Duodenal mucosa (tissue), 2 donors: Measurements from ENCODE around the gene MRPL38.
"Not testable (repeated sequence)": the region's sequence is repeated elsewhere in the genome, so short reads cannot be mapped to it uniquely, and the experiment has no call there.

ENCODE experiments used
- H3K27ac ChIP-seq: one replicate; pipeline ENCODE4 v1.7.0; 2013; ENCODE audit warnings: low read depth, low read length
- H3K27me3 ChIP-seq, 2 donors: one replicate each; pipeline ENCODE4 v1.7.0; 2013; ENCODE audit warnings: low read length in 2 of 2, control low read depth in 1 of 2; ENCODE audit not compliant: insufficient read depth in 2 of 2, control insufficient read depth in 1 of 2
- H3K36me3 ChIP-seq, 2 donors: one replicate each; pipeline ENCODE4 v1.7.0; 2013; ENCODE audit warnings: low read length in 2 of 2, control low read depth in 1 of 2; ENCODE audit not compliant: insufficient read depth in 2 of 2, control insufficient read depth in 1 of 2
- H3K4me1 ChIP-seq, 2 donors: one replicate each; pipeline ENCODE4 v1.7.0; 2013; ENCODE audit warnings: low read length in 2 of 2, control low read depth in 1 of 2; ENCODE audit not compliant: insufficient read depth in 2 of 2, control insufficient read depth in 1 of 2
- H3K4me3 ChIP-seq, 2 donors: one replicate each; pipeline ENCODE4 v1.7.0; 2013; ENCODE audit warnings: low read length in 2 of 2, low read depth in 1 of 2
- H3K9ac ChIP-seq, 2 donors: one replicate each; pipeline ENCODE4 v1.7.0; 2013; ENCODE audit warnings: low read length in 2 of 2, low read depth in 1 of 2
- H3K9me3 ChIP-seq, 2 donors: one replicate each; pipeline ENCODE4 v1.7.0; 2013; ENCODE audit warnings: low read length in 2 of 2, control low read depth in 1 of 2; ENCODE audit not compliant: control insufficient read depth in 1 of 2

MRPL38 gene

GRCh38 chr17:75869282-75870141, 35.2 kb downstream of the MRPL38 start:
- Histone ChIP-seq H3K27me3 (no peaks in the 10 kb centered on the region), H3K9ac (peak overlapping the region; percentile 30 to 38), H3K27ac (peak overlapping the region; percentile 63), H3K4me1 (peaks cover 23 to 32% of the 10 kb centered on the region in 2 donors), H3K4me3 (peak overlapping the region in 1 of 2 donors; percentile 36), H3K36me3 (peaks cover 0 to 3% of the 10 kb centered on the region in 2 donors), H3K9me3 (no peaks in the 10 kb centered on the region)

- Histone ChIP-seq H3K4me1 (peaks cover 23 to 36% of the 10 kb centered on the region in 2 donors), H3K9ac (peak overlapping the region in 1 of 2 donors; percentile 30)
- H3K27ac ChIP-seq, H3K9me3 ChIP-seq, H3K27me3 ChIP-seq, H3K36me3 ChIP-seq, H3K4me3 ChIP-seq: not testable (repeated sequence)
These were observed 35.9 kb downstream of the MRPL38 start for GRCh38 chr17:75868730-75869281.

GRCh38 chr17:75865404-75866188, 39.1 kb downstream of the MRPL38 start:
- H3K36me3 ChIP-seq, H3K9me3 ChIP-seq, H3K27ac ChIP-seq, H3K4me3 ChIP-seq, H3K9ac ChIP-seq, H3K27me3 ChIP-seq: not testable (repeated sequence)
- H3K4me1 ChIP-seq: peaks cover 14 to 20% of the 10 kb centered on the region in 2 donors

GRCh38 chr17:75864887-75865286, 39.8 kb downstream of the MRPL38 start:
- not testable (repeated sequence) for H3K27ac ChIP-seq, H3K9me3 ChIP-seq, H3K36me3 ChIP-seq, H3K27me3 ChIP-seq, H3K4me3 ChIP-seq, H3K9ac ChIP-seq
- peaks cover 13 to 19% of the 10 kb centered on the region in 2 donors for H3K4me1 ChIP-seq

GRCh38 chr17:75864448-75864871, 40.2 kb downstream of the MRPL38 start:
- H3K4me1 ChIP-seq: peaks cover 9 to 15% of the 10 kb centered on the region in 2 donors
- no peaks in the 10 kb centered on the region for H3K36me3 ChIP-seq
- no peaks in the 10 kb centered on the region for H3K9me3 ChIP-seq
- no peak overlapping the region for H3K9ac ChIP-seq
- no peaks in the 10 kb centered on the region for H3K27me3 ChIP-seq
- H3K4me3 ChIP-seq: no peak overlapping the region
- H3K27ac ChIP-seq: no peak overlapping the region

- no peak overlapping the region for H3K27ac ChIP-seq
- H3K27me3 ChIP-seq: no peaks in the 10 kb centered on the region
- H3K36me3 ChIP-seq: no peaks in the 10 kb centered on the region
- H3K9me3 ChIP-seq: no peaks in the 10 kb centered on the region
- H3K4me3 ChIP-seq: no peak overlapping the region
- H3K9ac ChIP-seq: no peak overlapping the region
- peaks cover 3 to 13% of the 10 kb centered on the region in 2 donors for H3K4me1 ChIP-seq
These were observed 42.8 kb downstream of the MRPL38 start for GRCh38 chr17:75861927-75862317.

GRCh38 chr17:75859358-75859757, 45.3 kb downstream of the MRPL38 start:
- not testable (repeated sequence) for H3K9me3 ChIP-seq, H3K27me3 ChIP-seq, H3K27ac ChIP-seq, H3K36me3 ChIP-seq, H3K9ac ChIP-seq, H3K4me3 ChIP-seq
- H3K4me1 ChIP-seq: peaks cover 10 to 16% of the 10 kb centered on the region in 2 donors

GRCh38 chr17:75856062-75856756, 48.5 kb downstream of the MRPL38 start:
- Histone ChIP-seq H3K4me3 (peak overlapping the region; percentile 85 to 88), H3K4me1 (peaks cover 15 to 17% of the 10 kb centered on the region in 2 donors), H3K27me3 (no peaks in the 10 kb centered on the region), H3K9ac (peak overlapping the region; percentile 89 to 90), H3K36me3 (peaks cover 0 to 4% of the 10 kb centered on the region in 2 donors), H3K9me3 (no peaks in the 10 kb centered on the region), H3K27ac (peak overlapping the region; percentile 96)

GRCh38 chr17:75855310-75856061, 49.2 kb downstream of the MRPL38 start, which contains the start of gene WBP2:
Gene WBP2, minus strand, starts transcription at chr17:75855335. Its CDS starts 38 bp downstream, at chr17:75855297.
- peaks cover 15 to 17% of the 10 kb centered on the region in 2 donors for H3K4me1 ChIP-seq
- peak within 1 kb of the TSS; percentile 88 to 91 for H3K4me3 ChIP-seq
- H3K27ac ChIP-seq: peak within 1 kb of the TSS; percentile 96
- peaks cover 0 to 11% of the 10 kb centered on the region in 2 donors for H3K36me3 ChIP-seq
- no peaks in the 10 kb centered on the region for H3K27me3 ChIP-seq
- H3K9me3 ChIP-seq: no peaks in the 10 kb centered on the region
- H3K9ac ChIP-seq: peak within 1 kb of the TSS; percentile 90 to 95
